GM10248 (cell line): ENCODE measurements around the gene RPE65.
A peak's percentile ranks its signal among the peaks of the same experiment; 100 is the strongest.

ENCODE experiments used
- CTCF ChIA-PET: fragments of 300-600 bp; sonication (Branson Sonifier 250); formaldehyde crosslinking; extraction: SDS; loops from one replicate; lab custom pipeline; 2021; ENCODE audit warnings: antibody characterized with exemption; lab: Yijun Ruan, JAX
- POLR2A ChIA-PET: fragments of 350-650 bp; sonication (Branson Sonifier 250); formaldehyde crosslinking; extraction: SDS; loops from one replicate; lab custom pipeline; 2020; ENCODE audit warnings: antibody characterized with exemption; lab: Yijun Ruan, JAX
- DNase-seq: peaks from one replicate; pipeline ENCODE4 v3.0.0; 2012; ENCODE audit errors: extremely low spot score
- TF ChIP-seq, protein P1 (sequence below): IDR thresholded peaks from 2 replicates; pipeline ENCODE4 v1.5.1; 2012; ENCODE audit warnings: mild to moderate bottlenecking, low read depth; ENCODE audit errors: extremely low read depth, missing control alignments, control extremely low read depth

The RPE65 gene

DNA sequence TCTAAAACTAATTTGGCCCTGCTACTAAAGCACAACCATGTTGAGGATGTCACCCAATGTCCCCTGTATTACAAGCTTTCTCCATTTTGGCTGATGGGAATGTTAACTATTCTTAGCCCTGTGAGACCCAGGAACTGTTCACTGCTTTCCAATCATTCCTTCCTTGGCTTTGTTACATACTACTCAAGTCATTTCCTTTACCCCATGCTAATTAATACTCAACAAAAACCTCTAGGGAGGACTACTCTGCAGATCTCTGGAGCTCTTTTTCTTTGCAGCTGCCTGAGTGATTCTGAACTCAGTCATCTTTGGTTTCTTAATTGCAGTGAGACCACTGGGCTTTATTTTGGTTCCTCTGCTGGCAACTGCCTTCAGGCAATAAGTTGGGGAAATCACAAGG lies 23.3 kb upstream of the RPE65 start:
- CTCF ChIA-PET, result interaction anchor here (1.4 to 4.6 kb wide), 3 partner anchors 18 to 1266 kb away, joined by 3 to 13 read pairs (median 4); no protein-coding TSS in a partner anchor

GRCh38 chr1:68470388-68470970 lies 20.7 kb upstream of the RPE65 start:
- TF ChIP-seq, protein P1, sequence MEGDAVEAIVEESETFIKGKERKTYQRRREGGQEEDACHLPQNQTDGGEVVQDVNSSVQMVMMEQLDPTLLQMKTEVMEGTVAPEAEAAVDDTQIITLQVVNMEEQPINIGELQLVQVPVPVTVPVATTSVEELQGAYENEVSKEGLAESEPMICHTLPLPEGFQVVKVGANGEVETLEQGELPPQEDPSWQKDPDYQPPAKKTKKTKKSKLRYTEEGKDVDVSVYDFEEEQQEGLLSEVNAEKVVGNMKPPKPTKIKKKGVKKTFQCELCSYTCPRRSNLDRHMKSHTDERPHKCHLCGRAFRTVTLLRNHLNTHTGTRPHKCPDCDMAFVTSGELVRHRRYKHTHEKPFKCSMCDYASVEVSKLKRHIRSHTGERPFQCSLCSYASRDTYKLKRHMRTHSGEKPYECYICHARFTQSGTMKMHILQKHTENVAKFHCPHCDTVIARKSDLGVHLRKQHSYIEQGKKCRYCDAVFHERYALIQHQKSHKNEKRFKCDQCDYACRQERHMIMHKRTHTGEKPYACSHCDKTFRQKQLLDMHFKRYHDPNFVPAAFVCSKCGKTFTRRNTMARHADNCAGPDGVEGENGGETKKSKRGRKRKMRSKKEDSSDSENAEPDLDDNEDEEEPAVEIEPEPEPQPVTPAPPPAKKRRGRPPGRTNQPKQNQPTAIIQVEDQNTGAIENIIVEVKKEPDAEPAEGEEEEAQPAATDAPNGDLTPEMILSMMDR, result peak; percentile 45
- POLR2A ChIA-PET, result no interaction called here
- DNase-seq, result no peak
- CTCF ChIA-PET, result interaction anchor here (0.8 to 4.6 kb wide), 10 partner anchors 9 to 1269 kb away, joined by 3 to 13 read pairs (median 4); no protein-coding TSS in a partner anchor

More for the DNA sequence above, 23.3 kb upstream of the RPE65 start:
- POLR2A ChIA-PET, result no interaction called here
- TF ChIP-seq, protein P1, result no peak
- DNase-seq, result no peak

- CTCF ChIA-PET, result interaction anchor here (1.3 kb wide), 1 partner anchor 13 kb away, joined by 6 read pairs; no protein-coding TSS in a partner anchor
- POLR2A ChIA-PET, result no interaction called here
- TF ChIP-seq, protein P1, result no peak
- DNase-seq, result no peak
Measured at GRCh38 chr1:68464891-68465290, 15.1 kb upstream of the RPE65 start.

GRCh38 chr1:68460935-68461334 lies 11.2 kb upstream of the RPE65 start:
- TF ChIP-seq, protein P1, result no peak
- DNase-seq, result no peak
- POLR2A ChIA-PET, result no interaction called here
- CTCF ChIA-PET, result interaction anchor here (1.1 to 1.8 kb wide), 3 partner anchors 9 to 130 kb away, joined by 3 to 6 read pairs (median 4); no protein-coding TSS in a partner anchor

- CTCF ChIA-PET, result interaction anchor here (1.7 kb wide), 1 partner anchor 10 kb away, joined by 4 read pairs; no protein-coding TSS in a partner anchor
- TF ChIP-seq, protein P1, result no peak
Measured at GRCh38 chr1:68459796-68460195, 10.0 kb upstream of the RPE65 start.

DNA sequence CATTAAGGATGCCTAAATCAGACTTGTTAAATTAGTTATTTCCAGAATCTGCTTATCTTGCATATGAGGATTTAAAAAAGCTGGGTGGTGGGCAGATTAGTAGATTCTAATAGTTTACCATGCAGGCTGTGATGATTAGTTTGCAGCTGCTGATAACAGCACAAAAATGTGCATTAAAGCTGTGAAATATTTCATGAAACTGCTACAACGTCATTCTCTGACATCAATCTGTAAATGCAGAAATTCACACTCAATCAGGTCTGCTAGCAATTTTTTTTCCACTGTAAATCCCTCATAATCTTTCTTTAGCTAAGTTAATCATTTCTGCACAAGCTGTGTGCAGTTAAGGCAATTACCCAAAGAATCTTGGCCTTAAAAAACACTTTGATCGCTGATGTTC lies 9.3 kb upstream of the RPE65 start:
- POLR2A ChIA-PET, result no interaction called here
- DNase-seq, result no peak
- CTCF ChIA-PET, result interaction anchor here (1.0 to 1.7 kb wide), 2 partner anchors 11 to 16 kb away, joined by 4 read pairs; no protein-coding TSS in a partner anchor
- TF ChIP-seq, protein P1, result no peak

More at GRCh38 chr1:68459796-68460195, 10.0 kb upstream of the RPE65 start:
- DNase-seq, result no peak
- POLR2A ChIA-PET, result no interaction called here
